ENCODE data around the gene PGM3. TPM values are rescaled to one million over a fixed set of nuclear protein-coding genes. Genes with fewer than 3 reads are reported as not detected.
A peak's percentile ranks its signal among the peaks of the same experiment; 100 is the strongest.
"Not testable (repeated sequence)": the region's sequence is repeated elsewhere in the genome, so short reads cannot be mapped to it uniquely, and the experiment has no call there.

The PGM3 gene
- total RNA-seq, 1 donor from 2014 or later, result 37.3 TPM

DNA sequence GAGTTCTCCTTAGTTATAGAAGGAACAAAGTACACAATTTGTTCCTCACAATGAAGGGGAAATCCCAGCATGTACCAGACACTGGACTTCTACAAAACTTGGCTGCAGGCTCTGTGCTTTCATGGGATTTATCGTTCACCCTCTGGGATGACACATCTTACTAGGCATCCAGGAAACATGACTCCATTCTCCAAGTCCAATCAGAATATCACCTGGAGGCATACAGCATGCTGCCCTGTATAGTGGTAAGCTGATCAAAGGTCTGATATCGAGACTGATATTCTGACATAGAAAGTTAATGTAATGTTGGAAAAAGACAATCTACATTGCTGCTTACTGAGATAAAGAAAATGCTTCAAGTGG is 6.8 kb upstream of the PGM3 start:
- no peak for ATAC-seq
- no peaks in the 10 kb centered on the region for H3K9me3 ChIP-seq

DNA sequence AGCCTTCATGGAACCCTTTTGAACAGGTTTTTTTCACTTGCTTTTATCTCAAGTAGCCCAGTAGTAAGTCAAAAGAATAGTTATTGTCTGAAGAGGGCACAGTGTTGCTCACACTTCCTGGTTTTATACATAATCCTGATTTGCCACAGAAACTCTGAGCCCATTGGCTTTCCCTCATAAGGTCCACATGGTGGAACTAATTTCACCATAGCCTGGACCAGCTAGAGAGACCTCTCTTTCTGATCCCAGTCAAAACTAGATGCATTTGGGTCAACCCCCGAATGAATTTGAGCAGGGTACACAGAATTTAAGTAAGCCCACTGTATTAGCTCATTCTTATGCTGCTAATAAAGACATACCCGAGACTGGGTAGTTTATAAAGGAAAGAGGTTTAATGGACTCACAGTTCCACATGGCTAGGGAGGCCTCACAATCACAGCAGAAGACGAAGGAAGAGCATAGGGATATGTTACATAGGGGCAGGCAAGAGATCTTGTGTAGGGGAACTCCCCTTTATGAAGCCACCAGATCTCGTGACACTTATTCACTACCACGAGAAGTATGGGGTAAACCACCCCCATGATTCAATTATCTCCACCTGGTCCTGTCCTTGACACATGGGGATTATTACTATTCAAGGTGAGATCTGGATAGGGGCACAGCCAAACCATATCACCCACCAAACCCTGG is 6.3 kb upstream of the PGM3 start:
- Histone ChIP-seq H3K27me3 (no peaks in the 10 kb centered on the region), H3K4me3 (no peak overlapping the region), H3K27ac (no peak overlapping the region), H3K36me3 (no peaks in the 10 kb centered on the region), H3K9me3 (no peaks in the 10 kb centered on the region), H3K4me1 (no peaks in the 10 kb centered on the region)
- DNase-seq, result no peak
- intact Hi-C loops (cut with DNase I), result no loop called here
- no peak for ATAC-seq
- TF ChIP-seq, protein P1, sequence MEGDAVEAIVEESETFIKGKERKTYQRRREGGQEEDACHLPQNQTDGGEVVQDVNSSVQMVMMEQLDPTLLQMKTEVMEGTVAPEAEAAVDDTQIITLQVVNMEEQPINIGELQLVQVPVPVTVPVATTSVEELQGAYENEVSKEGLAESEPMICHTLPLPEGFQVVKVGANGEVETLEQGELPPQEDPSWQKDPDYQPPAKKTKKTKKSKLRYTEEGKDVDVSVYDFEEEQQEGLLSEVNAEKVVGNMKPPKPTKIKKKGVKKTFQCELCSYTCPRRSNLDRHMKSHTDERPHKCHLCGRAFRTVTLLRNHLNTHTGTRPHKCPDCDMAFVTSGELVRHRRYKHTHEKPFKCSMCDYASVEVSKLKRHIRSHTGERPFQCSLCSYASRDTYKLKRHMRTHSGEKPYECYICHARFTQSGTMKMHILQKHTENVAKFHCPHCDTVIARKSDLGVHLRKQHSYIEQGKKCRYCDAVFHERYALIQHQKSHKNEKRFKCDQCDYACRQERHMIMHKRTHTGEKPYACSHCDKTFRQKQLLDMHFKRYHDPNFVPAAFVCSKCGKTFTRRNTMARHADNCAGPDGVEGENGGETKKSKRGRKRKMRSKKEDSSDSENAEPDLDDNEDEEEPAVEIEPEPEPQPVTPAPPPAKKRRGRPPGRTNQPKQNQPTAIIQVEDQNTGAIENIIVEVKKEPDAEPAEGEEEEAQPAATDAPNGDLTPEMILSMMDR (IDR thresholded peaks at IDR 0.05), result no peak

More for the DNA sequence above, 6.8 kb upstream of the PGM3 start:
- TF ChIP-seq, protein P1 (IDR thresholded peaks at IDR 0.05), result no peak
- no peak for DNase-seq
- H3K27me3 ChIP-seq, result no peaks in the 10 kb centered on the region
- no peak overlapping the region for H3K4me3 ChIP-seq
- H3K36me3 ChIP-seq, result no peaks in the 10 kb centered on the region
- intact Hi-C loops (cut with DNase I), result no loop called here
- H3K4me1 ChIP-seq, result no peaks in the 10 kb centered on the region
- H3K27ac ChIP-seq, result no peak overlapping the region

DNA sequence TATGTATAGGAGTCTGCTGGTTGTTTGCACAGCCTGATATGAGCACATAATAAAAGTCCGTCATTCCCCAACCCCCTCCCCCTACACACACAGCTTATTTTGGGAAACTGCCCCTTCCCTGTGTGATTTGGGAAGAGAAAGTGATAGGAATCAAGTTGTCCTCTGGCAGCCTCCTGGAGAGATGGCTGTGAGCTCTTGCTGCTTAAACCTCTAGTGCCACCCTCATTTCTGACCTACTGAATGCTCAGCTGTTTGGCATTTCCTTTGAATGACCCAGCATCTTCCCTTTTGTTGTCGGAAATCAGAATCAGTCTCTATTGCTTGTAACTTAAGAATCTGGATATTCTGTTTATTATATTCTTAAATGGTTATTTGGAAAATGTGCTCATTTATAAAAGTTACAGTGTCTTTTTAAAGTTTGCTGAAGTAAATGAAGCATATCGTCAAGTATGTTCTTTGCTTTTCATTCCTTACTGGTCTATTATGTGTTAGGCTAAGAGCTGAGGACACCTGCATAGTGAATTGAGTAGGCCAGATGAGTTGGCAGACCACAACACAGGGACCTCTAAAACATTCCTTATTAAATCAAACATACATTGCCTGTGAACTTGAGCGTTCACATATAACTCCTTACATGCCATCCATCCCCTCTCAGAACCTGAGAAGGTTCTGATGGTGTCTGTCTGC is 5.6 kb upstream of the PGM3 start:
- Histone ChIP-seq H3K4me1 (no peaks in the 10 kb centered on the region), H3K27ac (no peak overlapping the region), H3K27me3 (no peaks in the 10 kb centered on the region), H3K9me3 (no peaks in the 10 kb centered on the region), H3K36me3 (no peaks in the 10 kb centered on the region), H3K4me3 (no peak overlapping the region)
- TF ChIP-seq, protein P1 (IDR thresholded peaks at IDR 0.05), result no peak
- intact Hi-C loops (cut with DNase I), result no loop called here
- ATAC-seq (no peak), DNase-seq (no peak)

DNA sequence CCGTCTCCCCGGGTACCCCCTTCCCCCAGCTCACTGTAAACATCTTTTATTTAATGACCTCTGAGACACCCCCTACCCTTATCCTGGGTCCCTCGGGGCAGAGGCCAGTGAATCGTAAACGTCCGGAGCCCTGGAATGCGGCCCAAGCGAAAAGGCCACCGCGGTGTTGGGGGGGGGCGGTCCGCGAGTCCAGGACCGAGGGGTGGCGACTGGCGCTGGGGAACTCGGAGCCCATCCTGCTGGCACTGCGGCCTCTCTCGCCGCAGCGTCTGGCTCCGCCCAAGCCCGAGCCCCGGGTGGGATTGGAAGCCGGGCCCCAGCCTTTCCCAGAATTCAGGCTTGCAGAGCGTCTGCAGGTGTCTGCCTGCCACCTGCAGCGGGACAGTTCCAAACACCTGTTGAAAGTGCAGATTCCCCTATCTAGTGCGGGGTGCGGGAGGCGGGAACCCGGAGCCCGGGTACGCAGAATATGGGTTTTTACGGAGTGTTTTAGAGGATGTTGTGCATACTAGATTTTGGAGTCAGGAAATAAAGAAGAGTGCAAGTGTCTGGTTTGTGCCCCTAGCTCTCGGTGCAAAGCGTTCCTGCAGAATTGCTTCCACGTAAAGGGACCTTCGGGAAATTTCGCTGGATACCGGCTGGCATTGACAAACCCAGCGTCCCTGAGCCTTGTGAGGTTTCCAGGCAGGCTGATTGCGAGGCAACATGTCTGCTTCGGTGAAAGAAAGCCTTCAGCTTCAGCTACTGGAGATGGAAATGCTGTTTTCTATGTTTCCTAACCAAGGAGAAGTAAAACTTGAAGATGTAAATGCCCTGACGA is 892 bp upstream of the PGM3 start:
- Histone ChIP-seq H3K27ac (peak overlapping the region; percentile 89), H3K4me1 (peaks cover 12% of the 10 kb centered on the region), H3K36me3 (peaks cover 8% of the 10 kb centered on the region), H3K4me3 (peak overlapping the region; percentile 86), H3K9me3 (no peaks in the 10 kb centered on the region), H3K27me3 (no peaks in the 10 kb centered on the region)
- TF ChIP-seq, protein P1 (IDR thresholded peaks at IDR 0.05), result no peak
- ATAC-seq (peak; percentile 75), DNase-seq (peak; percentile 79)
- intact Hi-C loops (cut with DNase I), result no loop called here

DNA sequence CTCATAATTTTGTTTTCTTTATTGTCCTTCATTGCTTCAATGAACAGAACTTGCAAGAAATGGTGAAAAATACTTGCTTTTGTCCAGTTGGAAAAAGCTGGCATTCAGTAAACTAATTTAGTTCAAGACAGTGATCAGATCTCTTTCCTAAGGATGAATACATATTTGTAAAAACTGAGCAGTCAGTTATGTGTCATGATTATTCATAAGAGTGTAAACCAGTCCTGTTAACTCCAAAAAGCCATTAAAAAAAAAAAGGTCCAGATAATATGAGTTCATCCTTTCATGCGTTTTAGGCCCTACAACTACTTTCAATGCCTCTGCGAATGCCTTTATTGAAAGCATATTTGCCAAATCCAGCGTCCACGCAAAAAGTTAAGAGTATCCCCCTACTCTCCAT is 609 bp downstream of the PGM3 start:
- Histone ChIP-seq H3K36me3 (peaks cover 22% of the 10 kb centered on the region), H3K4me1 (peaks cover 12% of the 10 kb centered on the region), H3K4me3 (peak overlapping the region; percentile 86), H3K27me3 (no peaks in the 10 kb centered on the region), H3K9me3 (no peaks in the 10 kb centered on the region), H3K27ac (peak overlapping the region; percentile 89)
- DNase-seq (no peak), ATAC-seq (no peak)
- TF ChIP-seq, protein P1 (IDR thresholded peaks at IDR 0.05), result no peak
- intact Hi-C loops (cut with DNase I), result no loop called here

DNA sequence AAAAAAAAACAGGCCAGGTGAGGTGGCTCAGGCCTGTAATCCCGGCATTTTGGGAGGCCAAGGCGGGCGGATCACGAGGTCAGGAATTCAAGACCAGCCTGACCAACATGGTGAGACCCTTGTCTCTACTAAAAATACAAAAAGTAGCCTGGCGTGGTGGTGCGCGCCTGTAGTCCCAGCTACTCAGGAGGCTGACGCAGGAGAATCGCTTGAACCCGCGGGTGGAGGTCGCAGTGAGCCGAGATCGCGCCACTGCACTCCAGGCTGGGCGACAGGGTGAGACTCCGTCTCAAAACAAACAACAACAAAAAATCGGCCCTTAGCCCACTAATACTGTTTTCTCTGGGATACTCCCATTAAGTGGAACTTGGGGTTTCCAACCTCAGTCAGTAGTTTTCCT is 1.1 kb downstream of the PGM3 start:
- Histone ChIP-seq H3K36me3 (peaks cover 25% of the 10 kb centered on the region), H3K4me3 (peak overlapping the region; percentile 86), H3K4me1 (peaks cover 12% of the 10 kb centered on the region)
- H3K27ac ChIP-seq; ATAC-seq; intact Hi-C loops (cut with DNase I); H3K27me3 ChIP-seq; H3K9me3 ChIP-seq; DNase-seq: not testable (repeated sequence)

Data from upper lobe of right lung (tissue), 1 donor.